ENCODE data around the gene CYP27C1. TPM values are rescaled to one million over a fixed set of nuclear protein-coding genes. Genes with fewer than 3 reads are reported as not detected.

The CYP27C1 gene
- total and polyA plus RNA-seq, 10 of the 15 experiments (the other 5 are each of a cell fraction or from before 2014, with no cell fraction given), result not detected

DNA sequence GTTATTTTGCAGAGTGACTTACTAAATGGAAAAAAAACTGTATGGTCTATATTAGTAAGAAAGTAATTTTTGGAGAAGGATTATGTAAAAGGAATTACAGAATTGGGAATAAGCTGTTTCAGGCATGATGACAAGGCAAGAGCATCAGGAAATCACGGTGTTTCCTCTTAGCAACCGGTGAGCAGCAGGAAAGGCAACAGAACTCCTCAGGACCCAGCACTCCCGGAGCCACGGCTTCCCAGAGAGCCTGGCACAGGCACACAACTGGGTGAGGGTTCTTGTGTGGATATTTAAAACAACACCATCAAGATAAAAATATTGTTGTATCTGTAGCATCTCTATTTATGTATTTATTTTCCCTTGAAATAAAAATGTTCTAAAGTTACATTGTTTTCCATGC, 34.4 kb downstream of the CYP27C1 start:
- Histone ChIP-seq H3K79me2 (ENCODE audit: control insufficient read depth, insufficient read depth, low read length) (no peaks in the 10 kb centered on the region), H3K4me1 (ENCODE audit: control insufficient read depth, insufficient read depth, low read length) (no peaks in the 10 kb centered on the region), H3K4me2 (ENCODE audit: control insufficient read depth, insufficient read depth) (no peak overlapping the region), H3K4me3 (no peak overlapping the region), H3K9ac (ENCODE audit: control insufficient read depth, insufficient read depth, low read length) (no peak overlapping the region), H2AFZ (ENCODE audit: control insufficient read depth, low read depth, low read length) (no peak overlapping the region), H3K27me3 (replicated peaks in 1 of 2; ENCODE audit: control insufficient read depth in 2 of 2, insufficient read depth in 2 of 2, low read length in 1 of 2) (peaks cover 0 to 4% of the 10 kb centered on the region in 2 experiments; a peak in 2 of 4 replicates), H4K20me1 (ENCODE audit: control insufficient read depth, insufficient read depth) (no peaks in the 10 kb centered on the region), H3K9me3 (replicated peaks; ENCODE audit: control insufficient read depth, insufficient read depth, low read length) (no peaks in the 10 kb centered on the region), H3K27ac (ENCODE audit: control insufficient read depth, insufficient read depth) (no peak overlapping the region), H3K36me3 (ENCODE audit: control insufficient read depth in 2 of 2, insufficient read depth in 2 of 2, low read length in 1 of 2) (no peaks in the 10 kb centered on the region)
- intact Hi-C loops (cut with micrococcal nuclease; ENCODE audit: unreplicated experiment), result no loop called here
- no peak for FAIRE-seq
- CTCF ChIA-PET, result no interaction called here
- 17% methylated on average over 4 of the region's 4 CpGs for WGBS (ENCODE audit: insufficient coverage, insufficient replicate concordance, low lambda C conversion rate, missing lambda C conversion rate)
- in situ Hi-C loops (cut with MboI), result no loop called here
- SMC1A ChIA-PET (ENCODE audit: uncharacterized antibody, unreplicated experiment), result interaction anchor here (0.6 kb wide), 1 partner anchor 26 kb away, joined by 3 read pairs; no protein-coding TSS in a partner anchor
- no peak for DNase-seq (ENCODE audit: low read depth, low spot score)
- RAD21 ChIA-PET (ENCODE audit: unreplicated experiment), result no interaction called here
- POLR2A ChIA-PET, result no interaction called here
- no peak for ATAC-seq
- BruUV-seq (replicated peaks), result no TSS peak
- TF ChIP-seq WRNIP1 (IDR thresholded peaks at IDR 0.05; ENCODE audit: borderline replicate concordance, low read depth, low read length) (no peak), TCF3 (IDR thresholded peaks at IDR 0.05; ENCODE audit: borderline replicate concordance, insufficient read depth, low read depth, low read length) (no peak), IKZF2 (IDR thresholded peaks at IDR 0.05) (no peak), LARP7 (IDR thresholded peaks at IDR 0.05) (no peak), ZNF217 (IDR thresholded peaks at IDR 0.05) (no peak), CEBPB (IDR thresholded peaks at IDR 0.05; ENCODE audit: borderline replicate concordance in 1 of 2, low read depth in 2 of 2, low read length in 2 of 2) (no peak), PML (IDR thresholded peaks at IDR 0.05; ENCODE audit: low read length) (no peak), NFYB (IDR thresholded peaks at IDR 0.05; ENCODE audit: insufficient read depth, low read depth, low read length) (no peak)
- TF ChIP-seq, protein P1, sequence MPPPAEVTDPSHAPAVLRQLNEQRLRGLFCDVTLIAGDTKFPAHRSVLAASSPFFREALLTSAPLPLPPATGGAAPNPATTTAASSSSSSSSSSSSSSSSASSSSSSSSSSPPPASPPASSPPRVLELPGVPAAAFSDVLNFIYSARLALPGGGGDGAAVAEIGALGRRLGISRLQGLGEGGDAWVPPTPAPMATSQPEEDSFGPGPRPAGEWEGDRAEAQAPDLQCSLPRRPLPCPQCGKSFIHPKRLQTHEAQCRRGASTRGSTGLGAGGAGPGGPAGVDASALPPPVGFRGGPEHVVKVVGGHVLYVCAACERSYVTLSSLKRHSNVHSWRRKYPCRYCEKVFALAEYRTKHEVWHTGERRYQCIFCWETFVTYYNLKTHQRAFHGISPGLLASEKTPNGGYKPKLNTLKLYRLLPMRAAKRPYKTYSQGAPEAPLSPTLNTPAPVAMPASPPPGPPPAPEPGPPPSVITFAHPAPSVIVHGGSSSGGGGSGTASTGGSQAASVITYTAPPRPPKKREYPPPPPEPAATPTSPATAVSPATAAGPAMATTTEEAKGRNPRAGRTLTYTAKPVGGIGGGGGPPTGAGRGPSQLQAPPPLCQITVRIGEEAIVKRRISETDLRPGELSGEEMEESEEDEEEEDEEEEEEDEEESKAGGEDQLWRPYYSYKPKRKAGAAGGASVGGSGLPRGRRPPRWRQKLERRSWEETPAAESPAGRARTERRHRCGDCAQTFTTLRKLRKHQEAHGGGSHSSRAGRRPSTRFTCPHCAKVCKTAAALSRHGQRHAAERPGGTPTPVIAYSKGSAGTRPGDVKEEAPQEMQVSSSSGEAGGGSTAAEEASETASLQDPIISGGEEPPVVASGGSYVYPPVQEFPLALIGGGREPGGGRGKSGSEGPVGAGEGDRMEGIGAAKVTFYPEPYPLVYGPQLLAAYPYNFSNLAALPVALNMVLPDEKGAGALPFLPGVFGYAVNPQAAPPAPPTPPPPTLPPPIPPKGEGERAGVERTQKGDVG (CRISPR knock-in tag; IDR thresholded peaks at IDR 0.05), result no peak
- TF ChIP-seq, protein P2, sequence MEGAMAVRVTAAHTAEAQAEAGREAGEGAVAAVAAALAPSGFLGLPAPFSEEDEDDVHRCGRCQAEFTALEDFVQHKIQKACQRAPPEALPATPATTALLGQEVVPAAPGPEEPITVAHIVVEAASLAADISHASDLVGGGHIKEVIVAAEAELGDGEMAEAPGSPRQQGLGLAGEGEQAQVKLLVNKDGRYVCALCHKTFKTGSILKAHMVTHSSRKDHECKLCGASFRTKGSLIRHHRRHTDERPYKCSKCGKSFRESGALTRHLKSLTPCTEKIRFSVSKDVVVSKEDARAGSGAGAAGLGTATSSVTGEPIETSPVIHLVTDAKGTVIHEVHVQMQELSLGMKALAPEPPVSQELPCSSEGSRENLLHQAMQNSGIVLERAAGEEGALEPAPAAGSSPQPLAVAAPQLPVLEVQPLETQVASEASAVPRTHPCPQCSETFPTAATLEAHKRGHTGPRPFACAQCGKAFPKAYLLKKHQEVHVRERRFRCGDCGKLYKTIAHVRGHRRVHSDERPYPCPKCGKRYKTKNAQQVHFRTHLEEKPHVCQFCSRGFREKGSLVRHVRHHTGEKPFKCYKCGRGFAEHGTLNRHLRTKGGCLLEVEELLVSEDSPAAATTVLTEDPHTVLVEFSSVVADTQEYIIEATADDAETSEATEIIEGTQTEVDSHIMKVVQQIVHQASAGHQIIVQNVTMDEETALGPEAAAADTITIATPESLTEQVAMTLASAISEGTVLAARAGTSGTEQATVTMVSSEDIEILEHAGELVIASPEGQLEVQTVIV (IDR thresholded peaks at IDR 0.05; ENCODE audit: borderline replicate concordance, partially characterized antibody), result no peak
